Measurements from ENCODE around the gene FSD2.
"Not testable (repeated sequence)": the region's sequence is repeated elsewhere in the genome, so short reads cannot be mapped to it uniquely, and the experiment has no call there.

Gene FSD2

DNA sequence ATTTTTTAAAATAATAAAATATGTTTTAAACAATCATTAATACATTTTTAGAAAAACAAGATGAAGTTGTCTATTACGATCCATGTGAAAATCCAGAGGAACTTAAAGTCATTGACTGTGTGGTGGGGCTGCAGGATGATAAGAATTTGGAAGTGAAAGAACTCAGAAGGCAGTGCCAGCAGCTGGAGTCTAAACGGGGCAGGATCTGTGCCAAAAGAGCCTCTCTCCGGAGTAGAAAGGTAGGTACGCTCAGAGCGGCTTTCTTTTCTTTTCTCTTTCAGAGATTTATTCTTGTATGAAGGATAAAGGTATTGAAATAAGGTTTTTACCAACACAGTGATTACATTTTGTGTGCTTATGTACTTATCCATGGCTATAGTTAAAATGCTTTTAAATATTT lies 17.2 kb upstream of the FSD2 start:
- Histone ChIP-seq H3K4me1 (ENCODE audit: control insufficient read depth, insufficient read depth, low read length) (no peaks in the 10 kb centered on the region), H3K36me3 (ENCODE audit: control insufficient read depth, insufficient read depth, low read length) (no peaks in the 10 kb centered on the region), H3K9ac (ENCODE audit: low read length) (no peak overlapping the region), H3K27me3 (ENCODE audit: control insufficient read depth, insufficient read depth, low read length) (no peaks in the 10 kb centered on the region), H3K4me3 (ENCODE audit: low read length) (no peak overlapping the region), H3K9me3 (ENCODE audit: control insufficient read depth, low read length) (no peaks in the 10 kb centered on the region)

DNA sequence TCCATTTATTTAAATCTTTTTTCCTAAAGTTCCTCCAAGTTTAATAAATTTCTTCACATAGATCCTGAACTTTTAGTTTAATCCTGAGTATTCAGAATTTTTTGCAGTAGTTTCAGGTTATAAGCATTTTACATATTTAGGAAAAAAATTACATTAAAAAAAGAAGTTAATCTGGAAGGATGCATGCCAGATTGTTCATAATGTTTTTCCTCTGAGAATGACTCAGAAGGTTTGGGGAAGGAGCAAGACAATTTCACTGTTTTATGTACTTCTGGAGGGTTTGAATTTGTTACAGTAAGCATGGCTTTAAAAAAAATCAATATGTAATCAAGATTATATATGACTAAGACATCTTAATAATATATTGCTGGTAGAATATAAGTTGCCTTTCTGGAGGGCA lies 16.0 kb upstream of the FSD2 start:
- not testable (repeated sequence) for H3K36me3 ChIP-seq (ENCODE audit: control insufficient read depth, insufficient read depth, low read length); H3K9me3 ChIP-seq (ENCODE audit: control insufficient read depth, low read length); H3K9ac ChIP-seq (ENCODE audit: low read length); H3K27me3 ChIP-seq (ENCODE audit: control insufficient read depth, insufficient read depth, low read length); H3K4me1 ChIP-seq (ENCODE audit: control insufficient read depth, insufficient read depth, low read length); H3K4me3 ChIP-seq (ENCODE audit: low read length)

DNA sequence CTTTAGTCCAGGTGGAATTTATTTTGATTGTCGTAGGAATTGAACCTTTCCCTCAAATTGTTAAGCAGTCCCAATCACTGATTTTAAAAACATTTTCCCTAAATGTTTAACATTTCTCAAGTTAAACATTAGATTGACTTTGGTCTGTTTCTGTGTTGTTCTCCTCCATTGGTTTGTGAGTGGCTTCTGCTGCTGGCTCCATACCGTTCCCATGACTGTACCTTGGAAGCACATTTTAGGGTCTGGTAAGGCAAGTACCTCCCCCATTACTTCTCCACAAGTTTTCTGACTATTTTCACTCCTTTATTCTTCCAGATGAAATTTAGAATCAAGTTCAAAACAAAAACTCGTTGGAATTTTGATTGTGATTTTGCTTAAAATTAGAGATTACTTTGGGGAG lies 15.5 kb upstream of the FSD2 start:
- H3K36me3 ChIP-seq (ENCODE audit: control insufficient read depth, insufficient read depth, low read length); H3K4me3 ChIP-seq (ENCODE audit: low read length); H3K9me3 ChIP-seq (ENCODE audit: control insufficient read depth, low read length); H3K27me3 ChIP-seq (ENCODE audit: control insufficient read depth, insufficient read depth, low read length); H3K4me1 ChIP-seq (ENCODE audit: control insufficient read depth, insufficient read depth, low read length); H3K9ac ChIP-seq (ENCODE audit: low read length): not testable (repeated sequence)

DNA sequence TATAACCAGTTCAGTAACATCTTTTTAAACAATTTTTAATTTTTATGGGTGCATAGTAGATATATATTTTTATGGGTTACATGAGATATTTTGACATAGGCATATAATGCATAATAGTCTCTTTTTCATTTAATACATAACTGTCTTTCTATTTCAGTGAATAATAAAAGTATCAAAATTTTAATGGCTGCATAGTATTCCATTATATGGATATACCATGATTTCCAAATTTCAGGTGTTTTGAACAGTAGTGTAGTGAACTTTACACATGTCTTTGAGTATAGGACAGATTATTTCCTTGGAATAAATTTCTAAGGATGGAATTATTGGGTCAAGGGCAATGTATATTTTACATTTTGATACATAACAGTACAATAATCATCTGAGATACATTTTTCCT lies 14.3 kb upstream of the FSD2 start:
- Histone ChIP-seq H3K9ac (ENCODE audit: low read length) (no peak overlapping the region), H3K9me3 (ENCODE audit: control insufficient read depth, low read length) (no peaks in the 10 kb centered on the region), H3K36me3 (ENCODE audit: control insufficient read depth, insufficient read depth, low read length) (no peaks in the 10 kb centered on the region), H3K27me3 (ENCODE audit: control insufficient read depth, insufficient read depth, low read length) (no peaks in the 10 kb centered on the region), H3K4me1 (ENCODE audit: control insufficient read depth, insufficient read depth, low read length) (no peaks in the 10 kb centered on the region), H3K4me3 (ENCODE audit: low read length) (no peak overlapping the region)

DNA sequence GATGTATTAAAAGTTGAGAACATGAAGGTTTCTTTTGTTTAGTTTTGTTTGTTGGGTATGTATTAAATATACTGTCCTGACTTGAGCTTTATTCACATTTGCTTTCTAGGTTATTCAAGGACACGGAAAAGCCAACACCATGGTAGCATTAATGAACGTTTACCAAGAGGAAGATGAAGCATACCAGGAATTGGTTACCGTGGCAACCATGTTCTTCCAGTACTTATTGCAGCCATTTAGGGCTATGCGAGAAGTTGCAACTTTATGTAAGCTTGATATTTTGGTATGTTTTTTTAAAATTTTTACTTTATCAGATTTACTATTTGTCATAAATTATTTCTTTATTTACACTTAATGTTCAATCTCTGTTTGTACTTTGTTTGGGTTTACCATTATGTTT lies 7.1 kb upstream of the FSD2 start:
- H3K9ac ChIP-seq (ENCODE audit: low read length): no peak overlapping the region
- H3K4me3 ChIP-seq (ENCODE audit: low read length): no peak overlapping the region
- no peaks in the 10 kb centered on the region for H3K27me3 ChIP-seq (ENCODE audit: control insufficient read depth, insufficient read depth, low read length)
- H3K4me1 ChIP-seq (ENCODE audit: control insufficient read depth, insufficient read depth, low read length): peaks cover 4% of the 10 kb centered on the region
- no peaks in the 10 kb centered on the region for H3K9me3 ChIP-seq (ENCODE audit: control insufficient read depth, low read length)
- no peaks in the 10 kb centered on the region for H3K36me3 ChIP-seq (ENCODE audit: control insufficient read depth, insufficient read depth, low read length)

DNA sequence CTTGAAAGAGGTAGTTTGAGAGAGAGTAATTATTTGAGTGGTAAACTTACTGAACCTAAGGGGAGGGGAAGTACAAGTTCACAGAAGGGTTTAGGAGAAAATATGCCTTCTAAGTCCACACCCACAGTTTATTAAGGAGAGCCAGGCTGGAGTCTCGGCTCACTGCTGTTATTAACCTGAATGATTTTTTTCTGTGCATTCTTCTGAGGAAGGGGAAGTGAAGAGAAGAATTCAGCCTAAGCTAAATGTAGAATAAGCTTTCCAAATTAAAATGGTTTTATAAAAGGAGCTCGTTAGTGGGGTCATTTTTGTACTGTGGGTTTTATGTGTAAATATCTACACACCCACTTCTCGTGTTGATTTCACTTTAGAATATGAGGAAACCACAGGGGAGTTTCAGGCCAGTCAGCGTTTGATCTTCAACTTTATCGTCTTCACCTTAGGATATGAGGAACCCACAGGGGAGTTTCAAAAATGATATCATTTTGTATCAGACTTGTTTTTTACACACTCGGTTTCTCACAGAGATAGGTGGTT lies 5.1 kb upstream of the FSD2 start:
- H3K27me3 ChIP-seq (ENCODE audit: control insufficient read depth, insufficient read depth, low read length): no peaks in the 10 kb centered on the region
- peak overlapping the region; percentile 81 for H3K4me3 ChIP-seq (ENCODE audit: low read length)
- peaks cover 4% of the 10 kb centered on the region for H3K4me1 ChIP-seq (ENCODE audit: control insufficient read depth, insufficient read depth, low read length)
- H3K36me3 ChIP-seq (ENCODE audit: control insufficient read depth, insufficient read depth, low read length): no peaks in the 10 kb centered on the region
- peak overlapping the region; percentile 96 for H3K9ac ChIP-seq (ENCODE audit: low read length)
- no peaks in the 10 kb centered on the region for H3K9me3 ChIP-seq (ENCODE audit: control insufficient read depth, low read length)

DNA sequence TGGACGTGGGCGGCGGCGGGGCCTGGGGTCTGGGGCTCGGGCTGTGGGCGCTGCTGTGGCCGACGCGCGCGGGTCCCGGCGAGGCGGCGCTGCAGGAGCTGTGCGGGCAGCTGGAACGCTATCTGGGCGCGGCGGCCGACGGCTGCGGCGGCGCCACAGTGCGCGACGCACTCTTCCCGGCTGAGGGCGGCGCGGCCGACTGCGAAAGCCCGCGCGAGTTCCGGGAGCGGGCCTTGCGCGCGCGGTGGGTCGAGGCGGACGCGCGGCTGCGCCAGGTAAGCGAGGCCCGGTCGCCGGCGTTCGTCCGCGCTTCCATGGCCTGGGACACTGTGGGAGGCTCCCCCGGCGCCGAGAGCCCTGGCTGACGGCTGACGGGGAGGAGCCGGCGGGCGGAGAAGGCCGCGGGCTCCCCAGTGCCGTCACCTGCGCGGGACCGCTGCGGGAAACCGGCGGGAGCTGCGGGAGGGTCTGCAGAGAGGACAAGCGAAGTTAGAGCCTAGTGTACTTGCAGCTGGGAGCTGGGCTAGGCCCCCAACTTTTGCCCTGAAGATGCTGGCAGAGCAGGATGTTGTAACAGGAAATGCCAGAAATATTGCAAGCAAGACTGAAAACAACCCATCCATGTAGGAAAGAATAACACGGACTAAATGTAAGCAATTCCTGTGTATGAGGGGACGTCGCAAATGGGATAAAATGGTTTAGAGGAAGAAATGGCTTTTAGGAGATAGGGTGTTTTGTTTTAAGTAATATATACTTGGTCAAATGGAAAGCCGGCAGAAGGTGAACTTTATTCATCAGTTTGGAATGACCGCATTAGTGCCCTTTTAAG lies 4.4 kb upstream of the FSD2 start:
- Histone ChIP-seq H3K9ac (ENCODE audit: low read length) (peak overlapping the region; percentile 96), H3K9me3 (ENCODE audit: control insufficient read depth, low read length) (no peaks in the 10 kb centered on the region), H3K27me3 (ENCODE audit: control insufficient read depth, insufficient read depth, low read length) (no peaks in the 10 kb centered on the region), H3K4me3 (ENCODE audit: low read length) (peak overlapping the region; percentile 81), H3K36me3 (ENCODE audit: control insufficient read depth, insufficient read depth, low read length) (no peaks in the 10 kb centered on the region), H3K4me1 (ENCODE audit: control insufficient read depth, insufficient read depth, low read length) (peaks cover 4% of the 10 kb centered on the region)

DNA sequence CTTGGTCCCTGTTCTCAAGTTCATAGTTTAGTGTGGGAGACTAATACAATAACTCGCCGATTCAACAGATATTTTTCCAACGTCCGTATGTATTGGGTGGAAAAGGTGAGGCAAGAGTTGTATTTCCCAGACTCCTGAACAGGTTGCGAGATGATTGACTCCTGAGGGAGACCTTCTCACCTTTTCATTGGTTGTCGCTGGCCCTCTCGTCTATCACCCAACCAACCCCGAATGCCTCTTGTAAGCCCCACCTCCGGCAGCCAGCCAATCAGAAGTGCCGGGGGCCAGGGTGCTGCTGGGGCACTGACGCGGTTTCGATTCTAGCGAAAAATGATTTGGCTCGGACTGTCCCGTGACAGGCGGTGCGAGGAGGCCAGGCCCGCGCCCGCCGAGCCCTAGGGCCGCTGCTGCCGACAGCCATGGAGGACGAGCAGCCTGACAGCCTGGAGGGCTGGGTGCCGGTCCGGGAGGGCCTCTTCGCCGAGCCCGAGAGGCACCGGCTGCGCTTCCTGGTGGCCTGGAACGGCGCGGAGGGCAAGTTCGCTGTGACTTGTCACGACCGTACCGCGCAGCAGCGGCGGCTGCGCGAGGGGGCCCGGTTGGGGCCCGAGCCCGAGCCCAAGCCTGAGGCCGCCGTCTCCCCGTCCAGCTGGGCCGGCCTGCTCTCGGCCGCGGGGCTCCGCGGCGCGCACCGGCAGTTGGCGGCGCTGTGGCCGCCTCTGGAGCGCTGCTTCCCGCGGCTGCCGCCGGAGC lies 3.6 kb upstream of the FSD2 start, which contains the start of gene WHAMM:
WHAMM (plus strand) TSS at position 321 of the 753 bp plus-strand sequence; CDS start at position 420, 99 bp downstream.
- Histone ChIP-seq H3K9ac (ENCODE audit: low read length) (peak within 1 kb of the TSS; percentile 96), H3K9me3 (ENCODE audit: control insufficient read depth, low read length) (no peaks in the 10 kb centered on the region), H3K4me1 (ENCODE audit: control insufficient read depth, insufficient read depth, low read length) (peaks cover 4% of the 10 kb centered on the region), H3K36me3 (ENCODE audit: control insufficient read depth, insufficient read depth, low read length) (no peaks in the 10 kb centered on the region), H3K4me3 (ENCODE audit: low read length) (peak within 1 kb of the TSS; percentile 81), H3K27me3 (ENCODE audit: control insufficient read depth, insufficient read depth, low read length) (no peaks in the 10 kb centered on the region)

DNA sequence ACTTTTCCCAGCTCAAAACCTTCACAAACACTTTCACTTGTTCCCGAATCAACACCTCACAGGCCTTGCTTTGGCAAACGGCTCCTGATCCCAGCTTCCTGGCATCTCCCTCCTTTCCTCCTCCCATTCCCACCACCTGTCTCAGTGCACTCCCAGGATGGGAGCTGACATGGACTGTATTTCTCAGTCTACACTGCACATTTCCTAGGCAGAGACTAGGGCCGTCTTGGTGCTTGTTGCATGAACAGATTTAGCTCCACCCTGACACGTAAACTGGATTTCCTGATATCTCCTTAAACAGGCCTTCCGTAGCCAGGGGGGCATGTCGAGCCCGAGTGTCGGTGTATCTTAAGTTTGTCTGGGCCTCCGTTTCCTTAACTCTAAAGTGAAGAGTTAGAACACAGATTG lies 2.8 kb upstream of the FSD2 start:
- H3K9ac ChIP-seq (ENCODE audit: low read length): peak overlapping the region; percentile 2
- peak overlapping the region; percentile 5 for H3K4me3 ChIP-seq (ENCODE audit: low read length)
- no peaks in the 10 kb centered on the region for H3K36me3 ChIP-seq (ENCODE audit: control insufficient read depth, insufficient read depth, low read length)
- H3K4me1 ChIP-seq (ENCODE audit: control insufficient read depth, insufficient read depth, low read length): peaks cover 4% of the 10 kb centered on the region
- no peaks in the 10 kb centered on the region for H3K27me3 ChIP-seq (ENCODE audit: control insufficient read depth, insufficient read depth, low read length)
- no peaks in the 10 kb centered on the region for H3K9me3 ChIP-seq (ENCODE audit: control insufficient read depth, low read length)

DNA sequence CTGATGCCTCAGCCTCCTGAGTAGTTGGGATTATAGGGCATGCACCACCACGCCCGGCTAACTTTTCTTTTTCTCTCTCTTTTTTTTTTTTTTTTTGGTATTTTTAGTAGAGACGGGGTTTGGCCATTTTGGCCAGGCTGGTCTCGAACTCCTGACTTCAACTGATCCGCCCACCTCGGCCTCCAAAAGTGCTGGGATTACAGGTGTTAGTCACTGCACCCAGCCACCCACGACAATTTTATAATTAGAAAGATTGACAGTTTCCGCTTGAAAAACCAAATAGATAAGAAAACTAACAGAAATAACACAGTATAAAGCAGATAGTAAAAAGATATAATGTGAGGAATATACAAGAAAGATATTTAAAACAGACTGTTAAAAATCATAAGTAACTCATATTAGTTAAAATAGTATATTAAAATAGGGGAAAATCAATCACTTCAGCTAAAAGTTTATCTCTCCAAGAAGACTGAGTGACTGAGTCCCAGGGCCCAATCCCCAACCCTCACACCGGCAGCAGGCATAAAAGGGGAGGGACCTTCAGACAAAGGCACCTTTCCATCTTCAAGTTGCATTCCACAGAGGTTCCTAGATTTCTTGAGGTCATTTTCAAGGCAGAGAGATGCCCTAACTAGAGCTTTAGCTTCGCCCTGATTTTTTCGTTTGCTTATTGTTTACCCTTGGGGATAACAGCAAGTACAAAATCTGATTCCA lies 2.2 kb upstream of the FSD2 start:
- H3K36me3 ChIP-seq (ENCODE audit: control insufficient read depth, insufficient read depth, low read length): no peaks in the 10 kb centered on the region
- H3K9me3 ChIP-seq (ENCODE audit: control insufficient read depth, low read length): no peaks in the 10 kb centered on the region
- H3K9ac ChIP-seq (ENCODE audit: low read length): no peak overlapping the region
- H3K4me3 ChIP-seq (ENCODE audit: low read length): no peak overlapping the region
- peaks cover 4% of the 10 kb centered on the region for H3K4me1 ChIP-seq (ENCODE audit: control insufficient read depth, insufficient read depth, low read length)
- H3K27me3 ChIP-seq (ENCODE audit: control insufficient read depth, insufficient read depth, low read length): no peaks in the 10 kb centered on the region

DNA sequence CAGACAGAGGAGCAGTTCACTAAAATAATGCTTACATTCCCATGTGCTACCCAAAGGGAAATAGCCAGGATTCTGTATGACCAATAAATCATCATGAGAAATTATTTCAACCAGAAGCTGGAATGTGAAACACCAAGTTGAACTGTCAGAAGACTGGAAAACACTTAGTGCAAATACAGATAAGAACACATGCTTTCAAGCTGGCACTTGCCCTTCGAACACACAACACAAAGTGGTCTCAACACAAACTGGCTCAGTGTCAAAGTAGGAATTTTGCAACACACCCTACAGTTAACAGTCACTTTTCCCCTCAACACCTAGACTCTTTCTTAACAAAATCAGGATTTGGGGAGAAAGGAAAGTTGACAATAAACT lies 1.3 kb downstream of the FSD2 start:
- Histone ChIP-seq H3K4me3 (ENCODE audit: low read length) (no peak overlapping the region), H3K36me3 (ENCODE audit: control insufficient read depth, insufficient read depth, low read length) (no peaks in the 10 kb centered on the region), H3K9me3 (ENCODE audit: control insufficient read depth, low read length) (no peaks in the 10 kb centered on the region), H3K4me1 (ENCODE audit: control insufficient read depth, insufficient read depth, low read length) (peaks cover 4% of the 10 kb centered on the region), H3K27me3 (ENCODE audit: control insufficient read depth, insufficient read depth, low read length) (peaks cover 2% of the 10 kb centered on the region), H3K9ac (ENCODE audit: low read length) (no peak overlapping the region)
